ENCODE data around the gene HNRNPH3.

DNA sequence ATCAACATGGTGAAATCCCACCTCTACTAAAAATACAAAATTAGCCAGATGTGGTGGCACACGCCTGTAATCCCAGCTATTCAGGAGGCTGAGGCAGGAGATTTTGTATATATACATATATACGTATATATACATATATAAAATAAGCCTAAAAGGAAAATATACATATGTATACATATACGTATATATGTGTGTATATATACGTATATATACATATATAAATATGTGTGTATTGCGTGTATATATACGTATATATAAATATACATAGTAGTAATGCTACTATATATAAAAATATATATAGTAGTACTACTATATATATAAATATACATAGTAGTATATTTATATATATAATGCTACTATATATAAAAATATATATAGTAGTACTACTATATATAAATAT is 27.3 kb downstream of the HNRNPH3 start:
- no peak for TF ChIP-seq GATA2 (IDR thresholded peaks at IDR 0.05; ENCODE audit: low read depth, low read length)
- TF ChIP-seq GATA3 (IDR thresholded peaks at IDR 0.05; ENCODE audit: low read depth, low read length): no peak
